Measurements from ENCODE around the gene EXOC6B.

EXOC6B gene

GRCh38 chr2:72147303-72147971 is 678.4 kb downstream of the EXOC6B start, which contains the start of gene CYP26B1:
CYP26B1 (minus strand) TSS chr2:72147862; CDS start chr2:72147834, 28 bp downstream.
- Histone ChIP-seq H3K4me3 (ENCODE audit: low read length) (no peak within 1 kb of the TSS), H3K9me3 (ENCODE audit: insufficient read depth, low read length) (no peaks in the 10 kb centered on the region), H3K4me2 (ENCODE audit: low read length) (no peak within 1 kb of the TSS), H3K27me3 (ENCODE audit: low read depth, low read length) (no peaks in the 10 kb centered on the region), H4K20me1 (ENCODE audit: insufficient read depth, low read length) (no peaks in the 10 kb centered on the region), H3K4me1 (ENCODE audit: low read length) (no peaks in the 10 kb centered on the region), H3K36me3 (replicated peaks; ENCODE audit: low read depth, low read length) (no peaks in the 10 kb centered on the region), H3K79me2 (ENCODE audit: low read length) (no peaks in the 10 kb centered on the region), H3K9ac (ENCODE audit: low read length) (no peak within 1 kb of the TSS), H3K27ac (ENCODE audit: low read length) (no peak within 1 kb of the TSS), H2AFZ (ENCODE audit: low read depth, low read length) (no peak within 1 kb of the TSS)
- TF ChIP-seq EZH2phosphoT487 (IDR thresholded peaks at IDR 0.05; ENCODE audit: low read depth) (no peak), CTCF (IDR thresholded peaks at IDR 0.05; ENCODE audit: low read depth, low read length) (no peak)

GRCh38 chr2:72146347-72147302 is 679.2 kb downstream of the EXOC6B start:
- no peak overlapping the region for H3K27ac ChIP-seq (ENCODE audit: low read length)
- H3K4me1 ChIP-seq (ENCODE audit: low read length): no peaks in the 10 kb centered on the region
- no peaks in the 10 kb centered on the region for H3K79me2 ChIP-seq (ENCODE audit: low read length)
- no peaks in the 10 kb centered on the region for H3K36me3 ChIP-seq (replicated peaks; ENCODE audit: low read depth, low read length)
- no peaks in the 10 kb centered on the region for H3K9me3 ChIP-seq (ENCODE audit: insufficient read depth, low read length)
- no peak overlapping the region for H2AFZ ChIP-seq (ENCODE audit: low read depth, low read length)
- H4K20me1 ChIP-seq (ENCODE audit: insufficient read depth, low read length): no peaks in the 10 kb centered on the region
- no peaks in the 10 kb centered on the region for H3K27me3 ChIP-seq (ENCODE audit: low read depth, low read length)
- H3K4me2 ChIP-seq (ENCODE audit: low read length): no peak overlapping the region
- H3K9ac ChIP-seq (ENCODE audit: low read length): no peak overlapping the region
- TF ChIP-seq CTCF (IDR thresholded peaks at IDR 0.05; ENCODE audit: low read depth, low read length) (no peak), EZH2phosphoT487 (IDR thresholded peaks at IDR 0.05; ENCODE audit: low read depth) (no peak)
- H3K4me3 ChIP-seq (ENCODE audit: low read length): no peak overlapping the region

GRCh38 chr2:72145658-72146329 is 680.0 kb downstream of the EXOC6B start:
- no peaks in the 10 kb centered on the region for H3K79me2 ChIP-seq (ENCODE audit: low read length)
- no peak overlapping the region for H3K27ac ChIP-seq (ENCODE audit: low read length)
- no peaks in the 10 kb centered on the region for H4K20me1 ChIP-seq (ENCODE audit: insufficient read depth, low read length)
- no peaks in the 10 kb centered on the region for H3K4me1 ChIP-seq (ENCODE audit: low read length)
- no peak overlapping the region for H2AFZ ChIP-seq (ENCODE audit: low read depth, low read length)
- H3K9me3 ChIP-seq (ENCODE audit: insufficient read depth, low read length): no peaks in the 10 kb centered on the region
- H3K4me2 ChIP-seq (ENCODE audit: low read length): no peak overlapping the region
- no peaks in the 10 kb centered on the region for H3K36me3 ChIP-seq (replicated peaks; ENCODE audit: low read depth, low read length)
- H3K4me3 ChIP-seq (ENCODE audit: low read length): no peak overlapping the region
- H3K9ac ChIP-seq (ENCODE audit: low read length): no peak overlapping the region
- TF ChIP-seq EZH2phosphoT487 (IDR thresholded peaks at IDR 0.05; ENCODE audit: low read depth): no peak
- no peak for TF ChIP-seq CTCF (IDR thresholded peaks at IDR 0.05; ENCODE audit: low read depth, low read length)
- H3K27me3 ChIP-seq (ENCODE audit: low read depth, low read length): no peaks in the 10 kb centered on the region

GRCh38 chr2:72145289-72145657 is 680.6 kb downstream of the EXOC6B start:
- TF ChIP-seq EZH2phosphoT487 (IDR thresholded peaks at IDR 0.05; ENCODE audit: low read depth): no peak
- TF ChIP-seq CTCF (IDR thresholded peaks at IDR 0.05; ENCODE audit: low read depth, low read length): no peak
- no peak overlapping the region for H3K4me3 ChIP-seq (ENCODE audit: low read length)
- H3K79me2 ChIP-seq (ENCODE audit: low read length): no peaks in the 10 kb centered on the region
- no peak overlapping the region for H2AFZ ChIP-seq (ENCODE audit: low read depth, low read length)
- H4K20me1 ChIP-seq (ENCODE audit: insufficient read depth, low read length): no peaks in the 10 kb centered on the region
- H3K9me3 ChIP-seq (ENCODE audit: insufficient read depth, low read length): no peaks in the 10 kb centered on the region
- no peak overlapping the region for H3K27ac ChIP-seq (ENCODE audit: low read length)
- H3K36me3 ChIP-seq (replicated peaks; ENCODE audit: low read depth, low read length): no peaks in the 10 kb centered on the region
- H3K4me1 ChIP-seq (ENCODE audit: low read length): no peaks in the 10 kb centered on the region
- no peaks in the 10 kb centered on the region for H3K27me3 ChIP-seq (ENCODE audit: low read depth, low read length)
- no peak overlapping the region for H3K4me2 ChIP-seq (ENCODE audit: low read length)
- H3K9ac ChIP-seq (ENCODE audit: low read length): no peak overlapping the region
